Stimulated activated CD8-positive, alpha-beta memory T cell treated with anti-CD3 and anti-CD28 coated beads, Interleukin-15, amount 100 ng/mL, for 1 hour (primary cell): ENCODE measurements around the gene BABAM2.
"Not testable (repeated sequence)": the region's sequence is repeated elsewhere in the genome, so short reads cannot be mapped to it uniquely, and the experiment has no call there.

ENCODE experiments used
- DNase-seq: peaks from one replicate; pipeline ENCODE4 v3.0.0-alpha.2; 2020; ENCODE audit warnings: low read depth

Gene BABAM2

GRCh38 chr2:28361991-28362710, 471.6 kb downstream of the BABAM2 start:
- DNase-seq: no peak

- no peak for DNase-seq
These were observed 472.5 kb downstream of the BABAM2 start for GRCh38 chr2:28362991-28363521.

- DNase-seq: no peak
These were observed 473.3 kb downstream of the BABAM2 start for GRCh38 chr2:28363686-28364280.

- no peak for DNase-seq
These were observed 474.1 kb downstream of the BABAM2 start for GRCh38 chr2:28364610-28365009.

GRCh38 chr2:28365158-28365557, 474.6 kb downstream of the BABAM2 start:
- DNase-seq: no peak

GRCh38 chr2:28366149-28366495, 475.6 kb downstream of the BABAM2 start:
- DNase-seq: no peak

- no peak for DNase-seq
These were observed 476.2 kb downstream of the BABAM2 start for GRCh38 chr2:28366496-28367282.

- no peak for DNase-seq
These were observed 477.3 kb downstream of the BABAM2 start for GRCh38 chr2:28367667-28368356.

- no peak for DNase-seq
These were observed 477.8 kb downstream of the BABAM2 start for GRCh38 chr2:28368357-28368798.

- DNase-seq: no peak
These were observed 478.8 kb downstream of the BABAM2 start for GRCh38 chr2:28369358-28369757.

- no peak for DNase-seq
These were observed 479.8 kb downstream of the BABAM2 start for GRCh38 chr2:28370354-28370753.

GRCh38 chr2:28371728-28372127, 481.2 kb downstream of the BABAM2 start:
- not testable (repeated sequence) for DNase-seq

- no peak for DNase-seq
These were observed 483.3 kb downstream of the BABAM2 start for GRCh38 chr2:28373854-28374253.

GRCh38 chr2:28374331-28374730, 483.8 kb downstream of the BABAM2 start:
- DNase-seq: no peak

GRCh38 chr2:28375236-28375635, 484.7 kb downstream of the BABAM2 start:
- DNase-seq: no peak

GRCh38 chr2:28375742-28376631, 485.5 kb downstream of the BABAM2 start:
- DNase-seq: no peak

GRCh38 chr2:28377195-28377816, 486.8 kb downstream of the BABAM2 start:
- no peak for DNase-seq

- DNase-seq: no peak
These were observed 487.6 kb downstream of the BABAM2 start for GRCh38 chr2:28377984-28378678.

GRCh38 chr2:28378679-28379584, 488.4 kb downstream of the BABAM2 start:
- DNase-seq: no peak
